ENCODE results near the gene PAX6. TPM values are rescaled to one million over a fixed set of nuclear protein-coding genes. Genes with fewer than 3 reads are reported as not detected.

Gene PAX6
- total RNA-seq, 2 donors from 2014 or later: 5.4 to 6.8 TPM

GRCh38 chr11:31792036-31792435 lies 19.1 kb downstream of the PAX6 start:
- H3K4me3 Mint-ChIP-seq: no peak overlapping the region
- no peak overlapping the region for H3K9ac ChIP-seq (ENCODE audit: extremely low read depth, low read length, poor library complexity, severe bottlenecking)
- H3K4me3 ChIP-seq (ENCODE audit: low read length): no peak overlapping the region
- no peak for TF ChIP-seq CTCF (conservative IDR thresholded peaks at IDR 0.05)
- peaks cover 87% of the 10 kb centered on the region for H3K36me3 ChIP-seq (ENCODE audit: control insufficient read depth, insufficient read depth, low read length)
- H3K27me3 Mint-ChIP-seq (ENCODE audit: insufficient read depth): peaks cover 63% of the 10 kb centered on the region
- 84 to 100% methylated on average over 2 of the region's 2 CpGs for WGBS, 2 experiments (ENCODE audit: insufficient coverage in 1 of 2, insufficient read length in 1 of 2)
- peaks cover 6% of the 10 kb centered on the region for H3K4me1 Mint-ChIP-seq
- H3K27me3 ChIP-seq (ENCODE audit: control insufficient read depth, insufficient read depth, low read length, poor library complexity, severe bottlenecking): peaks cover 32% of the 10 kb centered on the region
- H3K36me3 Mint-ChIP-seq (ENCODE audit: low read depth): peaks cover 5% of the 10 kb centered on the region
- H3K9me3 Mint-ChIP-seq: no peaks in the 10 kb centered on the region
- H3K9me3 ChIP-seq (ENCODE audit: control insufficient read depth, low read length): no peaks in the 10 kb centered on the region
- H3K27ac Mint-ChIP-seq: no peak overlapping the region
- no peaks in the 10 kb centered on the region for H3K4me1 ChIP-seq (ENCODE audit: control insufficient read depth, insufficient read depth, low read length)
- DNase-seq: no peak
- no peak overlapping the region for H3K27ac ChIP-seq (ENCODE audit: low read depth, low read length)

- H3K4me1 ChIP-seq (ENCODE audit: control insufficient read depth, insufficient read depth, low read length): no peaks in the 10 kb centered on the region
- no peaks in the 10 kb centered on the region for H3K9me3 Mint-ChIP-seq
- no peak overlapping the region for H3K27ac Mint-ChIP-seq
Measured at GRCh38 chr11:31790649-31791048, 20.5 kb downstream of the PAX6 start.

GRCh38 chr11:31788085-31788484 lies 23.0 kb downstream of the PAX6 start:
- Histone ChIP-seq H3K4me3 (ENCODE audit: low read length) (no peak overlapping the region), H3K4me1 (ENCODE audit: control insufficient read depth, insufficient read depth, low read length) (no peaks in the 10 kb centered on the region), H3K27me3 (ENCODE audit: control insufficient read depth, insufficient read depth, low read length, poor library complexity, severe bottlenecking) (no peaks in the 10 kb centered on the region), H3K36me3 (ENCODE audit: control insufficient read depth, insufficient read depth, low read length) (peaks cover 52% of the 10 kb centered on the region), H3K27ac (ENCODE audit: low read depth, low read length) (peak overlapping the region; percentile 81), H3K9ac (ENCODE audit: extremely low read depth, low read length, poor library complexity, severe bottlenecking) (no peak overlapping the region), H3K9me3 (ENCODE audit: control insufficient read depth, low read length) (no peaks in the 10 kb centered on the region)
- Mint-ChIP-seq H3K4me1 (no peaks in the 10 kb centered on the region), H3K36me3 (ENCODE audit: low read depth) (no peaks in the 10 kb centered on the region), H3K4me3 (no peak overlapping the region), H3K27ac (no peak overlapping the region), H3K27me3 (ENCODE audit: insufficient read depth) (peaks cover 24% of the 10 kb centered on the region), H3K9me3 (no peaks in the 10 kb centered on the region)
- 97% methylated on average over 3 of the region's 3 CpGs; no CpG with 5 or more reads in 1 of the 2 experiments for WGBS, 2 experiments (ENCODE audit: insufficient coverage in 1 of 2, insufficient read length in 1 of 2)
- no peak for DNase-seq
- no peak for TF ChIP-seq CTCF (conservative IDR thresholded peaks at IDR 0.05)

More at GRCh38 chr11:31790649-31791048, 20.5 kb downstream of the PAX6 start:
- peaks cover 50% of the 10 kb centered on the region for H3K27me3 Mint-ChIP-seq (ENCODE audit: insufficient read depth)
- peaks cover 5% of the 10 kb centered on the region for H3K36me3 Mint-ChIP-seq (ENCODE audit: low read depth)
- no peak for DNase-seq
- Histone ChIP-seq H3K36me3 (ENCODE audit: control insufficient read depth, insufficient read depth, low read length) (peaks cover 77% of the 10 kb centered on the region), H3K27me3 (ENCODE audit: control insufficient read depth, insufficient read depth, low read length, poor library complexity, severe bottlenecking) (peaks cover 18% of the 10 kb centered on the region), H3K27ac (ENCODE audit: low read depth, low read length) (no peak overlapping the region), H3K9me3 (ENCODE audit: control insufficient read depth, low read length) (no peaks in the 10 kb centered on the region), H3K4me3 (ENCODE audit: low read length) (no peak overlapping the region), H3K9ac (ENCODE audit: extremely low read depth, low read length, poor library complexity, severe bottlenecking) (no peak overlapping the region)
- no peak for TF ChIP-seq CTCF (conservative IDR thresholded peaks at IDR 0.05)
- 95 to 96% methylated on average over 3 to 7 of the region's 7 CpGs for WGBS, 2 experiments (ENCODE audit: insufficient coverage in 1 of 2, insufficient read length in 1 of 2)
- H3K4me3 Mint-ChIP-seq: no peak overlapping the region
- H3K4me1 Mint-ChIP-seq: no peaks in the 10 kb centered on the region

Measured in endodermal cell (in vitro differentiated cells).